Effector CD4-positive, alpha-beta T cell (primary cell): Measurements from ENCODE around the gene GIMAP5.

Source experiments
- DNase-seq: peaks from one replicate; pipeline ENCODE4 v3.0.0-alpha.2; 2020
- total RNA-seq: gene quantifications from one replicate; lab custom pipeline; 2026; lab: John Stamatoyannopoulos, UW

Gene GIMAP5
- 27.0 reads per million, percentile 54 among the genes with 10 or more reads in this experiment for total RNA-seq

DNA sequence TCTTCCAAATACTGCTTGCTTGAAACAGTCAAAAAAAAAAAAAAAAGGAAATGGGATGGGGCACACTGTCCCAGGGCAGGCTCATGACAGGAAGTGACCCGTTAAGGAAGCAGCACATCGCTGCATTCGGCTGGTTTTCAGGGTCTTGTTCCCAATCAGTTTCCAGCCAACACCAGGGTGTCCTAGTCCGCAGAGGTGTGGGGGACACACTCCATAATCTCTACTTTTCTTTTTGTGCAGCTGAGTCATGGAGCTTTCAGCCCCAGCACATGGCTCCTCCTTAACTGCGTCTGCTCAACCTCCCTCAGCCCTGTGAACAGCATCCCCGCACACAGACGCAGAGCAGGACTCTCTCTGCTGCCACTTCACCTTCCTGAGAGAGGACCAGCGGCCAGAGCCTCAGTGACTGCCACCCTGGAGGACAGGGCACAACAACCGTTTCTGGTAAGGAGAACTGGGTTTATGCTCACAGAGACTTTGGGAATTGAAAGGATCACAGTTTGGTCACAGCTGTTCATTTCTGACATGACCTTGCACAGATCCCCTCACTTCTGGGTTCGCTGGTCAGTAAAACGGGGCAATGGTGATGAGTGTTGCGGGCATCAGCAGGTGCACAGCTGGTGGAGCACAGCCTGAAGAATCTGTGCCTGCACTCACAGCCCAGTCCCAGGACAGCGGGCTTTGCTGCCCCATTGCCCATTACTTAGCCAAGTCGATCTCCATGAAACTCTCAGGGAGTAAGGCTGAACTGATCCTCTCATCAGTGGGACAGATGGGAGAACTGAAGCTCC, at the start of gene GIMAP5:
Gene GIMAP5 (plus strand): TSS at position 154 of the 791 bp plus-strand sequence. CDS start 3,467 bp downstream, outside the sequence.
- peak; percentile 40 for DNase-seq

DNA sequence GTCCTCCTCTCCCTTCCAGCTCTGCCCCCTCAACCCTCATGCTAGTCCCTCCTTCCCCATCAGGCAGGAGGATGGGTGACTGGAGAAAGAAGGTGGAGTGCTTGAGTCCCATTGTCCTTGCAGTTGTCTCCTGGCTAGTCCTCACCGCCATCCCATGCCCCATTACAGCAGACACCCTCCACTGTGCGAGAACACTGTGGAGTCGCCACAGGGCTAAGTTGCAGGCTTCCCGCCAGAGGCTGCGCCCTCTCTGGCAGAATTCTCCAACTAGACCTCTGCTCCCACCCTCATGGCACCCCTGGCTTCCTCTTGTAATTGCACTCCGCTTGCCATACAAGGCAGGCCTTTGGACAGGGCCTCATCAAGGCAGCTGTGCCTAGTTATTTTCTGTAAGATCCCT, 48.6 kb upstream of the GIMAP5 start:
- DNase-seq, result no peak

DNA sequence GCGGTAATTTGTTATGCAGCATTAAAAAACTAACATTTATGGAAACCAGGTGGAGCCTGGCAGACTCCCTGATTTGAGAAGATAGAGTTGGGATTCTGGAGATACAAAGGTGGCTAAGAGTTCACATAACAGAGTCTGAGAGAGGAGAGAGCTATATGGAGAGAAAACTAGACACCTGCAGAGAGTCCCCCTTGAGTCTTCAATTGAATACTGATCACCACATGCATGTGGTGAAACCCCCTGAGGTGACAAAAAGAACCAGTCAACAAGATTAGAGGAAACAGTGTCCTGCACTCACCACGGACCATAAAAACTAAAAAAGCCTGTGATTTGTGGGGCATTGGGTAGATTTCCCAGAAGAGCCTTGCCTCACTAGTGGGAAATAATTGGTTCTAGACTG, 41.6 kb upstream of the GIMAP5 start:
- no peak for DNase-seq

GRCh38 chr7:150703209-150703608, 34.0 kb upstream of the GIMAP5 start:
- no peak for DNase-seq

DNA sequence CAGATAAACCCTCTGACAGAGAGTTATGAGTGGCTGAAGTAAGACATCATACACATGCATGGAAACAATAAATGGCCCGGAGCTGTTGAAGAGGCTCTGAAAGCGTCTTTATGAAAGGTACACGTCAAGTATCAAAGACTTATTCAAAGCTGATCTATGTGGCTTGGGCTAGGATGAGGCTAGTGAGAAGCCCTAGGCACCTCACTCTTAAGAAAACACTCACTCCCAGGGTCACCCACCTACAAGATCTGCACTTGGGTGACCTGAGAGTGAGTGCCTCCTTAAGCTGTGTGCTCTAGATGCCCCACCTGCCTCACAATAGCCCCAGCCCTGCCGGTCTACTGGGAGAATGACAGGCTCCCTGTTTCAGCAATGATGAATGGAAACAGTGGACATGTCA, 21.9 kb upstream of the GIMAP5 start:
- DNase-seq, result no peak

DNA sequence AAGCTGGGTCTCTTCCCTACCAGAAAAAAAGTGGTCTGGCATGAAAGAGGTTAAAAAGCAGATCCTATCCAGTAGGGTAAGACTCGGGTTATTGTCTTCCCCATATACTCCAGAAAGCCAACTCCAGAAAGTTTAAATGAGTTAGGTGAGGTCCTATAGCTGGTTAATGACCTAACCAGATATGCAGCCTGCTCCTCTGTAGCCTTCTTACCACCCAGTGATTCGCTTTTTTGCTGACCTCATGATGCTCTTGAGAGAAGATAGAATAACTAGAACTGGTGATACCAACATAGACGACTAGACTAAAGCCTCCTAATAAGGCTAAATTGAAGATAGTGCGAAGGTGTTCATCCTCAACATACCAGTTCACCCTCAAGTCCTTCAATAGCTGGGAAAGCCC, 21.5 kb upstream of the GIMAP5 start:
- no peak for DNase-seq

GRCh38 chr7:150716368-150716767, 20.9 kb upstream of the GIMAP5 start, which contains the start of gene GIMAP1:
TSS of gene GIMAP1 (plus strand) at chr7:150716613. CDS start at chr7:150719048, 2,435 bp downstream.
- DNase-seq, result peak; percentile 53

DNA sequence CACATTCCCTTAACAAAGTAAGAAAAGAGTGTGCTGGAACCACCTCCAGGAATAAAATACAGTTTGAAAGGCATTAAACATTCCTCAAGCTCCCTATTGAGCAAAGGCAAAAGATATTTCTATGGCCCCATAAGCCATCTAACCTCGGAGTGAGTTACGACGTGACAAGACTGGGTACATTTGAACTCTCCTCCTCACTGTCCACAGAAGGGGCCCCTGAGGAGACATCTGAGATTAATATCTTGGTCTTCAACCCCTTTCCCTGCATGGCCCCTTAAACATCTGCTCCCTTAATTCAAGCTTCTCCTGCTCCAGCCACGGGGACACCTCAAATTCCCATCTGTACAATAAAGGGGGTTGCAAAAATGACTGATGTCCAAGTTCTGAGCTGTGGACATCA, 20.3 kb upstream of the GIMAP5 start:
- DNase-seq, result no peak

- DNase-seq, result no peak
These were observed 19.3 kb upstream of the GIMAP5 start for GRCh38 chr7:150717814-150718420.

- no peak for DNase-seq
These were observed 17.8 kb upstream of the GIMAP5 start for GRCh38 chr7:150719436-150719835.

DNA sequence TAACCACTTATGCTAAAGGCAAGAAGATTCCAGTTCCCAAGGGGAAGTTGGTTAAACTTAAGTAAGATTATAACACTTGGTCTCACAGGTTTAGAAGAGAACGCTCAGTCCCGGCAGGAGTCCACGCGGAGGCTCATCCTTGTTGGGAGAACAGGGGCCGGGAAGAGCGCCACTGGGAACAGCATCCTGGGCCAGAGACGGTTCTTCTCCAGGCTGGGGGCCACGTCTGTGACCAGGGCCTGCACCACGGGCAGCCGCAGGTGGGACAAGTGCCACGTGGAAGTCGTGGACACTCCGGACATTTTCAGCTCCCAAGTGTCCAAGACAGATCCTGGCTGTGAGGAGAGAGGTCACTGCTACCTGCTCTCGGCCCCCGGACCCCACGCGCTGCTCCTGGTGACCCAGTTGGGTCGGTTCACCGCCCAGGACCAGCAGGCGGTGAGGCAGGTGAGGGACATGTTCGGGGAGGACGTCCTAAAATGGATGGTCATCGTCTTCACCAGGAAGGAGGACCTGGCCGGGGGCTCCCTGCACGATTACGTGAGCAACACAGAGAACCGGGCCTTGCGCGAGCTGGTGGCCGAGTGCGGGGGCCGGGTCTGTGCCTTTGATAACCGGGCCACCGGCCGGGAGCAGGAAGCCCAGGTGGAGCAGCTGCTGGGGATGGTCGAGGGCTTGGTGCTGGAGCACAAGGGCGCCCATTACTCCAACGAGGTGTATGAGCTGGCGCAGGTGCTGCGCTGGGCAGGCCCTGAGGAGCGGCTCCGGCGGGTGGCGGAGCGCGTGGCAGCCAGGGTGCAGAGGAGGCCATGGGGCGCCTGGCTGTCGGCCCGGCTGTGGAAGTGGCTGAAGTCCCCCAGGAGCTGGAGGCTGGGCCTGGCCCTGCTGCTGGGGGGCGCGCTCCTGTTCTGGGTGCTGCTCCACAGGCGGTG, 17.0 kb upstream of the GIMAP5 start:
- no peak for DNase-seq

DNA sequence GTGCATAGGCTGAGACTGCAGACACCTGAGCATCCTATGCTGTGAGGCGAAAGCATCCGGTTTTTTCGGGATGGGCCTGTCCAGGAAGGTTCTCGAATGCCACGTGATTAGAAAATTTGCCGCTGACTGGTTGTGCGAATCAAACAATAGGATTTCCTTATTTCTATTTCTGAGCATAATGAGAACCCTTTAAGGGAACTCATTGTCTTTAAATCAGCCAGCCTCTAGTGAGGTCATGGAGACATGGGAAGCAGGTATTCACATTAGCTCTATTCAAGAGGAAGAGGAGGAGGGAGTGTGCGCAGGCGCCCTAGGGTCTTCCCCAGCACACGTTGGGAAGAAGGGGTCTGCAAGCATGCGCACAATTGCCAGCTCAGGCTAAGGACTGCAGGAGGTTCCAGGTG, 15.2 kb upstream of the GIMAP5 start:
- DNase-seq, result no peak

GRCh38 chr7:150722431-150722931, 14.7 kb upstream of the GIMAP5 start:
- no peak for DNase-seq

- no peak for DNase-seq
These were observed 13.8 kb upstream of the GIMAP5 start for GRCh38 chr7:150723467-150723866.

DNA sequence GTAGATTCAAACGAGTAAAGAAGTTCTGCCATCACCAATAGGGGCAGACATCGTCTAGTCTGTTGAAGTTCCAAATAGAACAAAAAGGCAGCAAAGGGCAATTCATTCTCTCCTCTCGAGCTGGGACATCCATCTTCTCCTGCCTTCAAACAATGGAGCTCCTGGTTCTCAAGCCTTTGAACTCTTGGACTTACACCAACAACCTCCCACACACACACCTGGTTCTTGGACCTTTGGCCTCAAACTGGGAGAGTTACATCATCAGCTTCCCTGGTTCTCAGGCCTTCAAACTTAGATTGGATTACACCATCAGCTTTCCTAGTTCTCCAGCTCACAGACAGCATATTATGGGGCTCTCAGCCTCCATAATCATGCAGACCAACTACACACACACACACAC, 9.8 kb upstream of the GIMAP5 start:
- DNase-seq, result no peak

DNA sequence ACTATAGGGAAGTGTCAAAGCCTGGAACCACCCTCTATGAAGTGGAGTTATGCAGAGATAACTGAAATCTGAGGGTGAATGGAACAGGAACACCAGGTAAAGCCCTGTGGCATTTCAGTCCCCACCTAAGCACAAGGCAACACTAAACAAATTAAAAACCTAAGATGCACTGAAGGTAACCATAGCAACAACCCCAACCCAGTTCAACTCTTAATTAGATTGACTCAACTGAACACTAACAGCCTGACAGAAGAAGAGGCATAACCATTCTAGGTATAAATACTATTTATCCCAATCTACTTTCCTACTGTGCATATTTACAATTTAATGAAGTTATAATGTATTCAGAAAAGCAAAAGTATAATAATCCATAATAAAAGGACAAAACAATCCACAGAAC, 9.2 kb upstream of the GIMAP5 start:
- DNase-seq, result no peak

DNA sequence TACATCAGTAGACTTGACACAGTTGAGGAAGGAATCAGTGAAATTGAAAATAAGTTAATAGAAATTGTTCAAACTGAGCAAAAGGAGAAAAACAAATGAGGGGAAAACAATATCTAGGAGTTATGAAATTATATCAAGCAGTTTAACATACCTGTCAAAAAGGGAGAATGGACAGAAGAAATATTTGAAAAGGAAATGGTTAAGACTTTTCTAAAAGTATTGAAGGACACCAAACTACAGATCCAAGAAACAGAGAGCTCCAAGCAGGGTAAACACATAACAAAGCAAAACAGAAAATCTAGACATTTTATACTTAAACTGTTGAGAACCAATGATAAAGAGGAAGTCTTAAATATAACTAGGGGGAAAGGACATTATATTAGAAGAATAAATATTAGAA, 8.6 kb upstream of the GIMAP5 start:
- no peak for DNase-seq

DNA sequence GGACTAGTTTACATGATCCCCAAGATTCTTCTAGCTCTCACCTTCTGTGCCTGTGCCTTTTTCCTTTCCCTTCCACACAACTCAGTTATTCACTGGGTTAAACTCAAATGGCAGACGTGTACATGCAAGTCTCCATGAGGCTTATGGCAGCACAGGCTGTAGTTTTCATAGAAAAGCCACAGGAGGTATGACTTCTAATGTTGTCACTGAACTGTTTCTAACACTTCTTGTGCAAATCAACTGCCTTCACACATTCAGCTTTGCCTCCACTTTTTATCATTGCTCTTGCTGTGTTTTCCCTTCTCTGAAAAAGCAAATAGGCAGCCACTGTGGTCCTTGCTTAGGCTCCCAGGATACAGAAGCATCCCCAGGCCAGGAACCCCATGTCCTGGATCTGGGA, 5.3 kb upstream of the GIMAP5 start:
- DNase-seq, result no peak

DNA sequence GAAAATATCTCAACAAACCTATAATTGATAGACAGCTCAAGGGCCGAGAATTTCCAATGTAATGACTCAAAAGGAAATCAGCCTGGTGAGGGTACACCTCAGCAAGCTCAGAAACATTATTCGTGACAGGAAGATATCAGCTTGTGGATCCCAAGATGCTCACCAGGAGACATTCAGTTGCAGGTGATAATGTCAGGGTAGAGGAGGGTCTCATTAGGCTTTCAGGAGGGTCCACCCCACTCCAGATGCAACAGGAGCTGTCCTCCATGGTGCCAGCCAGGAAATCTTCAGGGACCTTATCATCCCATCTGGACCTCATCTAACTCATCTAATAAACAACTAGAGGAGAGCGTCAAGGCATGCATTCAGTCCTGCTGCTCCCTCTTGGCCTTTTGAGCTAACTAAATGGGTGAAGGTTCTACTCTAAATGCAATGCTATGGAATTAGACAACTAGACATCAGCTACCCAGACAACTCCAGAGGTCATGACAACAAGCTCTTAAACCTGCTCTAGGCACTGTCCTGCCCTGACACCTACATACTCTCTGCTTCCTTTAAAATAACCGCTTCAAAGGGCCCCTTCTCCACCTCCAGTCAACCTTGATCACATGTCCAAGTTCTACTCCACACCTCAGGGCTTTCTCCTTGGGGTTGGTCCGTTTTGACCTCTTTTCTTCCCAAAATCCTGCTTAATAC, 4.3 kb upstream of the GIMAP5 start:
- no peak for DNase-seq

DNA sequence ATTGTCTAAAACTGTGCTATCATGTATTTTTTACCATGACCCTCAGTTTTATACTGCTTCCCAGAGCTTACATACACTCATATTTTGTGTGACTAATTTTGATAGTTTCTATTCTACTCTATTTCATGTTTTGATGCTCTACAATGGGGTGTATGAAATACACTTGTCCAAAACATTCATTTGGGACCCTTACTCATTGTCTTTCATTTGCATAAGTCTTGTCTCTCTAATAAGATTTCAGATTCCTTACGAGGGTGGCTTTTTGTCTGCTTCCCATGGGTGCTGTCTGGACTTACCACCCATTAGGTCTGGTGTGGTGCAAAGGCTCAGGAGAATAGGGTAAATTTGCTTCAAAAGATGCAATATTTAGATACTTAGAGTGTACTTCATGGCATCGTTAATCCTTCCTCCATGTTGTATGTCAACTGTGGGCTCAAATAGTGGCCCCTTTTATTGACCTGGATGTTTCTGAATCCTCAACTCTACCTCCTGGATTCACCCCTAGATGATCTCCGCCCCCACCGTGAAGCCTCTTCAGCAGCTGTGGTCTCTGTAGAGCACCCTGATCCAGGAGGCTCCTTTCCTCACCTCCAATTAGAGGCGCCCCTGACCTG, 3.6 kb upstream of the GIMAP5 start:
- DNase-seq, result no peak

DNA sequence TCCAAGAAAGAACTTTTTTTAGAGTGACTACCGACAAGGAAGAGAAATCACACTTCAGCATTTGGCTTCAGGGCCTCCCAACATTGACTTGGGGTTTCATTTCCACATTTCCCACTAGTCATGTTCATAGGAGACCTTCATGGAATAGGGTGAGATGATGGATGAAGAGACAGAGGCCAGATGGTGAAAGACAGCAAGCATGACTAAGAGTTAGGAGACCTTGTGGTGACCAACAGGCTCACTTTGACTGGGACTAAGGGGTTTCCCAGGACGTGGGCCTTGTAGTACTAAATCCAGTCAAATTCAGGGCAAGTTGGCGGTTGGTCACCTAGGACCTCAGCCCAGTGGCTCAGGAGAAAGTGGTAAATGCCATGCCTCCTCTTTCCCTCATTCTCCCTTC, 3.0 kb upstream of the GIMAP5 start:
- no peak for DNase-seq
